Body of pancreas (tissue), 4 donors: ENCODE data around the gene WDR45. TPM values are rescaled to one million over a fixed set of nuclear protein-coding genes. Genes with fewer than 3 reads are reported as not detected.
"Not testable (repeated sequence)": the region's sequence is repeated elsewhere in the genome, so short reads cannot be mapped to it uniquely, and the experiment has no call there.

Experiments
- ATAC-seq: fragments of 150-250 bp; one replicate; pipeline ENCODE4 v1.9.1; 2016
- DNase-seq, 4 donors: peaks; one replicate each; pipeline ENCODE4 v3.0.0-alpha.2; 2019
- H3K27ac ChIP-seq, 4 donors: fragments of 200-600 bp; sonication (generic); 1 replicate in 3 of 4; 2 replicates in 1 of 4; pipeline versions ENCODE4 v1.5.1 to v1.6.1; 2016 to 2019; ENCODE audit warnings: mild to moderate bottlenecking in 1 of 4, mixed read lengths in 1 of 4, moderate library complexity in 1 of 4
- H3K27me3 ChIP-seq, 2 donors: fragments of 200-600 bp; sonication (generic); one replicate each; pipeline ENCODE4 v1.6.0; 2016; ENCODE audit warnings: mild to moderate bottlenecking in 1 of 2
- H3K36me3 ChIP-seq, 2 donors: fragments of 200-600 bp; sonication (generic); replicated peaks in 1 of 2; 2 replicates each; pipeline ENCODE4 v1.5.1; 2016; ENCODE audit warnings: low read depth in 2 of 2; ENCODE audit not compliant: insufficient read depth in 1 of 2
- H3K4me1 ChIP-seq: fragments of 200-600 bp; sonication (generic); one replicate; pipeline ENCODE4 v1.6.0; 2016
- H3K4me3 ChIP-seq, 2 donors: fragments of 200-600 bp; sonication (generic); 1 replicate in 1 of 2; 2 replicates in 1 of 2; pipeline ENCODE4 v1.5.1; 2016 to 2019
- H3K9me3 ChIP-seq, 3 donors: fragments of 200-600 bp; sonication (generic); 1 replicate in 2 of 3; 2 replicates in 1 of 3; pipeline ENCODE4 v1.5.1; 2016
- POLR2A ChIP-seq, 3 donors: fragments of 450-650 bp; IDR thresholded peaks; one replicate each; pipeline ENCODE4 v1.6.1; 2016; ENCODE audit warnings: antibody characterized with exemption in 3 of 3, mild to moderate bottlenecking in 2 of 3
- WGBS, 2 donors: methylation state at CpG; one replicate each; pipeline ENCODE4 v1.1.5; 2017; 5-methylcytosine and 5-hydroxymethylcytosine counted together
- intact Hi-C: fragments of 100-400 bp; cut with DNase I; formaldehyde crosslinking; loops from one replicate; pipeline ENCODE4 v1.15.1; 2023
- total RNA-seq, 2 donors: library from RNA; depleted of rRNA; stranded (reverse); fragments of >200 nt; gene quantifications; one replicate each; pipeline ENCODE4 v1.1.0, GENCODE V29; 2016
- TF ChIP-seq, protein P1 (sequence below), 7 experiments: fragments of 450-650 bp in 4 of 7; fragments of 200-600 bp in 3 of 7; sonication (generic) in 3 of 7; IDR thresholded peaks; one replicate each; pipeline ENCODE4 v1.5.1; 2016 to 2019; ENCODE audit warnings: antibody characterized with exemption in 7 of 7

WDR45 gene
- 10 to 100 TPM; 59.4 to 77.1 TPM for total RNA-seq

GRCh38 chrX:49079489-49080428, at the start of gene WDR45:
Gene WDR45, minus strand, starts transcription at chrX:49079887. Its CDS starts 1,792 bp downstream, at chrX:49078095.
- Histone ChIP-seq H3K27me3 (no peaks in the 10 kb centered on the region), H3K27ac (peak within 1 kb of the TSS; percentile 81 to 95 (median 88)), H3K4me3 (peak within 1 kb of the TSS; percentile 32 to 41), H3K4me1 (peaks cover 10% of the 10 kb centered on the region), H3K9me3 (no peaks in the 10 kb centered on the region), H3K36me3 (peaks cover 0 to 1% of the 10 kb centered on the region in 2 donors)
- 0% methylated on average over 6 to 31 of the region's 55 CpGs for WGBS, 2 donors
- peak; percentile 71 to 77 (median 72) for DNase-seq
- intact Hi-C loops: no loop called here
- peak; percentile 91 for ATAC-seq
- TF ChIP-seq, protein P1, sequence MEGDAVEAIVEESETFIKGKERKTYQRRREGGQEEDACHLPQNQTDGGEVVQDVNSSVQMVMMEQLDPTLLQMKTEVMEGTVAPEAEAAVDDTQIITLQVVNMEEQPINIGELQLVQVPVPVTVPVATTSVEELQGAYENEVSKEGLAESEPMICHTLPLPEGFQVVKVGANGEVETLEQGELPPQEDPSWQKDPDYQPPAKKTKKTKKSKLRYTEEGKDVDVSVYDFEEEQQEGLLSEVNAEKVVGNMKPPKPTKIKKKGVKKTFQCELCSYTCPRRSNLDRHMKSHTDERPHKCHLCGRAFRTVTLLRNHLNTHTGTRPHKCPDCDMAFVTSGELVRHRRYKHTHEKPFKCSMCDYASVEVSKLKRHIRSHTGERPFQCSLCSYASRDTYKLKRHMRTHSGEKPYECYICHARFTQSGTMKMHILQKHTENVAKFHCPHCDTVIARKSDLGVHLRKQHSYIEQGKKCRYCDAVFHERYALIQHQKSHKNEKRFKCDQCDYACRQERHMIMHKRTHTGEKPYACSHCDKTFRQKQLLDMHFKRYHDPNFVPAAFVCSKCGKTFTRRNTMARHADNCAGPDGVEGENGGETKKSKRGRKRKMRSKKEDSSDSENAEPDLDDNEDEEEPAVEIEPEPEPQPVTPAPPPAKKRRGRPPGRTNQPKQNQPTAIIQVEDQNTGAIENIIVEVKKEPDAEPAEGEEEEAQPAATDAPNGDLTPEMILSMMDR (IDR thresholded peaks at IDR 0.05): no peak
- peak; percentile 40 to 76 (median 75) for TF ChIP-seq POLR2A (IDR thresholded peaks at IDR 0.05)

- Histone ChIP-seq H3K36me3 (no peaks in the 10 kb centered on the region), H3K27ac (no peak overlapping the region), H3K27me3 (no peaks in the 10 kb centered on the region), H3K9me3 (no peaks in the 10 kb centered on the region), H3K4me3 (no peak overlapping the region), H3K4me1 (no peaks in the 10 kb centered on the region)
- no peak for TF ChIP-seq POLR2A (IDR thresholded peaks at IDR 0.05)
- TF ChIP-seq, protein P1 (IDR thresholded peaks at IDR 0.05): no peak
- DNase-seq (no peak), ATAC-seq (no peak)
- intact Hi-C loops: no loop called here
- 50 to 89% methylated on average over 4 of the region's 4 CpGs for WGBS, 2 donors
Observed at GRCh38 chrX:49129427-49129826, 49.7 kb upstream of the WDR45 start.

DNA sequence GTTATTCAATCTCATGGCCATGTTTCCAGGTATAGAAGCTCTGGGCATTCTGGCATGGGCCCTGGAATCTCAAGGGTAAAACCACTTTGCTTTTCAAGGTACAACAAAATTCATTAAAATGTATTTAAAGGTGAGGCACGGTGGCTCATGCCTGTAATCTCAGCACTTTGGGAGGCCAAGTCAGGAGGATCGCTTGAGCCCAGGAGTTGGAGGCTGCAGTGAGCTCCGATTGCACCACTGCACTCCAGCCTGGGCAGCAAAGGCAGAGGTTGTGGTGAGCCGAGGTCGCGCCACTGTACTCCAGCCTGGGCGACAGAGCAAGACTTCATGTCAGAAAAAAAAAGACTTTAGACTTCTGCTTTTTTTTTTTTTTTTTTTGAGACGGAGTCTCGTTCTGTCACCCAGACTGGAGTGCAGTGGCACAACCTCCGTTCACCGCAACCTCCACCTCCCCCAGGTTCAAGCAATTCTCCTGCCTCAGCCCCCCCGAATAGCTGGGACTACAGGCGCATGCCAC, 48.1 kb upstream of the WDR45 start:
- intact Hi-C loops, DNase-seq: not testable (repeated sequence)
- 55 to 65% methylated on average over 4 to 13 of the region's 13 CpGs for WGBS, 2 donors

DNA sequence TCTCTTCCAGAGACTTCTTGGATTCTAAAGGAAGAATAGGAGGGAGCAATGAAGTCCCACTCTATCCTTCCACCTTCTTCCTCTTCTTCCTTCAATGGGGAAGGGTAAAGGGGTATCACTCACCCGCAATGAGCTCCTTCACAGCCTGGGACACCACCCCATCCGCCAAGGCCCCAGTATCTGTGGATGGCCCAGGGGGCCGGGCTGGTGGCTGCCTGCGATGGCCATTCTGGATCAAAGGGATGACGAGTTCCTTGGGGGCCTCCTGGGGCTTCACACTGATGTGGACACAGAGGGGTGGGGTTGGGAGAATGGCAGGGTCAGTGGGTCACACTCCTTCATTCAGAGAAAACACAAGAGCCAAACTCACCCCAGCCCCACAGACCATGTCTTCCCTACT, 42.8 kb upstream of the WDR45 start:
- no peak for TF ChIP-seq POLR2A (IDR thresholded peaks at IDR 0.05)
- TF ChIP-seq, protein P1 (IDR thresholded peaks at IDR 0.05): no peak
- 62 to 80% methylated on average over 3 to 5 of the region's 5 CpGs for WGBS, 2 donors
- DNase-seq: no peak

More for the DNA sequence above, 48.1 kb upstream of the WDR45 start:
- ATAC-seq, H3K4me3 ChIP-seq, H3K9me3 ChIP-seq, H3K4me1 ChIP-seq, H3K36me3 ChIP-seq, H3K27ac ChIP-seq, H3K27me3 ChIP-seq: not testable (repeated sequence)

GRCh38 chrX:49120091-49120490, 40.4 kb upstream of the WDR45 start:
- DNase-seq (no peak), ATAC-seq (no peak)
- no peak for TF ChIP-seq POLR2A (IDR thresholded peaks at IDR 0.05)
- TF ChIP-seq, protein P1 (IDR thresholded peaks at IDR 0.05): no peak
- 75% methylated on average over 1 of the region's 1 CpG for WGBS, 2 donors
- intact Hi-C loops: no loop called here
- Histone ChIP-seq H3K4me3 (no peak overlapping the region), H3K36me3 (no peaks in the 10 kb centered on the region), H3K4me1 (peaks cover 11% of the 10 kb centered on the region), H3K27ac (no peak overlapping the region), H3K9me3 (no peaks in the 10 kb centered on the region), H3K27me3 (no peaks in the 10 kb centered on the region)

More for the DNA sequence above, 42.8 kb upstream of the WDR45 start:
- H3K36me3 ChIP-seq: no peaks in the 10 kb centered on the region
- no peaks in the 10 kb centered on the region for H3K9me3 ChIP-seq
- no peak overlapping the region for H3K27ac ChIP-seq
- no peaks in the 10 kb centered on the region for H3K27me3 ChIP-seq
- peaks cover 11% of the 10 kb centered on the region for H3K4me1 ChIP-seq
- intact Hi-C loops: no loop called here
- ATAC-seq: no peak
- H3K4me3 ChIP-seq: no peak overlapping the region
